ENCODE data around the gene GZMB.

GRCh38 chr14:24679248-24679961, 45.4 kb upstream of the GZMB start:
- no peak for TF ChIP-seq CTCF (IDR thresholded peaks at IDR 0.05)
- no peak for TF ChIP-seq EP300 (IDR thresholded peaks at IDR 0.05; ENCODE audit: low read depth)
- TF ChIP-seq POLR2A (IDR thresholded peaks at IDR 0.05) = no peak
